ENCODE data around the gene SLCO1B1.

GRCh38 chr12:21138016-21138415, 7.0 kb downstream of the SLCO1B1 start:
- TF ChIP-seq CTCF (IDR thresholded peaks at IDR 0.05) (no peak), POLR2A (IDR thresholded peaks at IDR 0.05) (no peak)
